RPMI8226 (cell line): ENCODE data around the gene OXA1L.
"Not testable (repeated sequence)": the region's sequence is repeated elsewhere in the genome, so short reads cannot be mapped to it uniquely, and the experiment has no call there.

ENCODE experiments used
- DNase-seq: peaks from one replicate; pipeline ENCODE4 v3.0.0-alpha.2; 2015

Gene OXA1L

GRCh38 chr14:22766457-22767322, at the start of gene OXA1L:
Gene OXA1L (plus strand): TSS chr14:22766688. CDS start chr14:22766702, 14 bp downstream.
- peak; percentile 96 for DNase-seq

- DNase-seq: no peak
Measured at GRCh38 chr14:22718091-22718490, 48.4 kb upstream of the OXA1L start.

GRCh38 chr14:22721213-22721612, 45.3 kb upstream of the OXA1L start:
- DNase-seq: no peak

- no peak for DNase-seq
Measured at GRCh38 chr14:22723815-22724214, 42.7 kb upstream of the OXA1L start.

- DNase-seq: not testable (repeated sequence)
Measured at GRCh38 chr14:22724847-22725246, 41.6 kb upstream of the OXA1L start.

GRCh38 chr14:22725374-22725773, 41.1 kb upstream of the OXA1L start:
- DNase-seq: not testable (repeated sequence)

- DNase-seq: no peak
Measured at GRCh38 chr14:22726012-22726411, 40.5 kb upstream of the OXA1L start.

- DNase-seq: not testable (repeated sequence)
Measured at GRCh38 chr14:22732062-22732461, 34.4 kb upstream of the OXA1L start.

- DNase-seq: no peak
Measured at GRCh38 chr14:22733829-22734228, 32.7 kb upstream of the OXA1L start.

GRCh38 chr14:22735096-22735495, 31.4 kb upstream of the OXA1L start:
- no peak for DNase-seq

- DNase-seq: not testable (repeated sequence)
Measured at GRCh38 chr14:22736384-22736783, 30.1 kb upstream of the OXA1L start.

GRCh38 chr14:22737052-22737451, 29.4 kb upstream of the OXA1L start:
- peak; percentile 61 for DNase-seq

- DNase-seq: no peak
Measured at GRCh38 chr14:22739423-22739822, 27.1 kb upstream of the OXA1L start.

GRCh38 chr14:22740020-22740419, 26.5 kb upstream of the OXA1L start:
- no peak for DNase-seq

- DNase-seq: no peak
Measured at GRCh38 chr14:22747769-22748168, 18.7 kb upstream of the OXA1L start.

- no peak for DNase-seq
Measured at GRCh38 chr14:22748206-22748605, 18.3 kb upstream of the OXA1L start.

- peak; percentile 41 for DNase-seq
Measured at GRCh38 chr14:22748631-22749068, 17.8 kb upstream of the OXA1L start.

GRCh38 chr14:22752422-22752821, 14.1 kb upstream of the OXA1L start:
- DNase-seq: no peak

- no peak for DNase-seq
Measured at GRCh38 chr14:22753586-22753985, 12.9 kb upstream of the OXA1L start.

- not testable (repeated sequence) for DNase-seq
Measured at GRCh38 chr14:22757972-22758650, 8.4 kb upstream of the OXA1L start.

- DNase-seq: no peak
Measured at GRCh38 chr14:22761734-22762133, 4.8 kb upstream of the OXA1L start.

GRCh38 chr14:22764382-22764781, 2.1 kb upstream of the OXA1L start:
- no peak for DNase-seq

- no peak for DNase-seq
Measured at GRCh38 chr14:22767323-22767589, 768 bp downstream of the OXA1L start.

GRCh38 chr14:22768947-22769346, 2.5 kb downstream of the OXA1L start:
- DNase-seq: no peak
